ENCODE results near the gene ANKRD42.

Gene ANKRD42

DNA sequence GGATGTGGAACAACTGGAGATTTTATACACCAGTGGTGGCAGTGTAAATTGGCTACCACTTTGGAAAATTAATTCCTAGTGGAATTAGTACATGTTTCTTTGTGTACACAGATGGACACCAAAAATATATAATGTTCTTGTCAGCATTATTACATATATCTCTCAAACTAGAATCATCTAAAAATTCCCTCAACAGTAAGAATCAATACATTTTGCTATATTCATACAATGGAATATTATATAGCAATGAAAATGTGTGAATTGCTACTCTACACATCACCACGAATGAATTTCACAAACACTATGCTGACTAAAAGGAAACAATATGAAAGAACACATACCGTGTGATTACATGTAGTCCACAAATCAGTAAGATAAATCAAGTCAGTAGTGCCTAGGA is 58.8 kb downstream of the ANKRD42 start:
- no peak overlapping the region for H2AK5ac ChIP-seq (ENCODE audit: low read length, severe bottlenecking)
- H3K4me3 ChIP-seq (ENCODE audit: insufficient read depth in 1 of 2, low read depth in 1 of 2, low read length in 2 of 2): no peak overlapping the region
- DNase-seq: no peak
- WGBS: 83% methylated on average over 1 of the region's 2 CpGs
- no peak overlapping the region for H4K91ac ChIP-seq (ENCODE audit: low read length)
- no peak overlapping the region for H2AFZ ChIP-seq (ENCODE audit: low read depth, low read length)
- no peak overlapping the region for H2BK12ac ChIP-seq (ENCODE audit: low read length in 2 of 2)
- peaks cover 0 to 51% of the 10 kb centered on the region in 2 experiments for H3K36me3 ChIP-seq (ENCODE audit: control insufficient read depth in 1 of 2, insufficient read depth in 2 of 2, low read depth in 1 of 2, low read length in 2 of 2)
- H2BK120ac ChIP-seq (ENCODE audit: low read depth, low read length): no peak overlapping the region
- no peak overlapping the region for H4K8ac ChIP-seq (ENCODE audit: low read length)
- no peak overlapping the region for H3K18ac ChIP-seq (ENCODE audit: low read depth in 1 of 2, low read length in 2 of 2)
- no peak overlapping the region for H3K27ac ChIP-seq (ENCODE audit: low read length, poor library complexity, severe bottlenecking)
- H3K9ac ChIP-seq (ENCODE audit: low read length): no peak overlapping the region
- H2BK15ac ChIP-seq (ENCODE audit: low read depth, poor library complexity, severe bottlenecking): no peak overlapping the region
- peaks cover 3% of the 10 kb centered on the region for H3K4me1 ChIP-seq (ENCODE audit: control insufficient read depth, insufficient read depth, low read depth, low read length)
- H3K79me1 ChIP-seq (replicated peaks; ENCODE audit: low read length, poor library complexity, severe bottlenecking): peaks cover 2% of the 10 kb centered on the region
- H3K27me3 ChIP-seq (ENCODE audit: control insufficient read depth in 1 of 2, insufficient read depth in 1 of 2, low read length in 2 of 2): no peaks in the 10 kb centered on the region
- H3K14ac ChIP-seq (ENCODE audit: low read length in 2 of 2): no peak overlapping the region
- H3K23ac ChIP-seq (ENCODE audit: low read length in 2 of 2): no peak overlapping the region
- H2BK5ac ChIP-seq (ENCODE audit: low read depth, low read length, poor library complexity, severe bottlenecking): no peak overlapping the region
- H3K4ac ChIP-seq (ENCODE audit: low read depth in 1 of 2, low read length in 2 of 2): no peak overlapping the region
- H3K4me2 ChIP-seq (ENCODE audit: low read length, poor library complexity, severe bottlenecking): no peak overlapping the region
- H3K9me3 ChIP-seq (ENCODE audit: control insufficient read depth, low read length): no peaks in the 10 kb centered on the region

- Histone ChIP-seq H3K18ac (ENCODE audit: low read depth in 1 of 2, low read length in 2 of 2) (no peak overlapping the region), H2AK5ac (ENCODE audit: low read length, severe bottlenecking) (no peak overlapping the region), H3K4ac (ENCODE audit: low read depth in 1 of 2, low read length in 2 of 2) (no peak overlapping the region), H2AFZ (ENCODE audit: low read depth, low read length) (no peak overlapping the region), H3K27ac (ENCODE audit: low read length, poor library complexity, severe bottlenecking) (no peak overlapping the region), H2BK120ac (ENCODE audit: low read depth, low read length) (no peak overlapping the region), H3K9ac (ENCODE audit: low read length) (no peak overlapping the region), H2BK15ac (ENCODE audit: low read depth, poor library complexity, severe bottlenecking) (no peak overlapping the region), H3K4me3 (ENCODE audit: insufficient read depth in 1 of 2, low read depth in 1 of 2, low read length in 2 of 2) (no peak overlapping the region), H3K23ac (ENCODE audit: low read length in 2 of 2) (no peak overlapping the region), H3K4me1 (ENCODE audit: control insufficient read depth, insufficient read depth, low read depth, low read length) (peaks cover 3% of the 10 kb centered on the region), H3K27me3 (ENCODE audit: control insufficient read depth in 1 of 2, insufficient read depth in 1 of 2, low read length in 2 of 2) (no peaks in the 10 kb centered on the region), H3K36me3 (ENCODE audit: control insufficient read depth in 1 of 2, insufficient read depth in 2 of 2, low read depth in 1 of 2, low read length in 2 of 2) (peaks cover 0 to 48% of the 10 kb centered on the region in 2 experiments), H4K8ac (ENCODE audit: low read length) (no peak overlapping the region), H3K9me3 (ENCODE audit: control insufficient read depth, low read length) (no peaks in the 10 kb centered on the region), H4K91ac (ENCODE audit: low read length) (no peak overlapping the region), H3K4me2 (ENCODE audit: low read length, poor library complexity, severe bottlenecking) (no peak overlapping the region), H2BK12ac (ENCODE audit: low read length in 2 of 2) (peak overlapping the region in 1 of 2 experiments; percentile 31), H2BK5ac (ENCODE audit: low read depth, low read length, poor library complexity, severe bottlenecking) (no peak overlapping the region), H3K79me1 (replicated peaks; ENCODE audit: low read length, poor library complexity, severe bottlenecking) (peaks cover 2% of the 10 kb centered on the region), H3K14ac (ENCODE audit: low read length in 2 of 2) (no peak overlapping the region)
- WGBS: 100% methylated on average over 2 of the region's 2 CpGs
- DNase-seq: no peak
Measured at GRCh38 chr11:83252941-83253340, 59.4 kb downstream of the ANKRD42 start.

GRCh38 chr11:83255366-83255765 is 61.9 kb downstream of the ANKRD42 start:
- Histone ChIP-seq H3K36me3 (ENCODE audit: control insufficient read depth in 1 of 2, insufficient read depth in 2 of 2, low read depth in 1 of 2, low read length in 2 of 2) (peaks cover 4 to 58% of the 10 kb centered on the region in 2 experiments), H3K79me1 (replicated peaks; ENCODE audit: low read length, poor library complexity, severe bottlenecking) (peaks cover 3% of the 10 kb centered on the region), H3K4me3 (ENCODE audit: insufficient read depth in 1 of 2, low read depth in 1 of 2, low read length in 2 of 2) (no peak overlapping the region), H3K27me3 (ENCODE audit: control insufficient read depth in 1 of 2, insufficient read depth in 1 of 2, low read length in 2 of 2) (no peaks in the 10 kb centered on the region), H3K9ac (ENCODE audit: low read length) (no peak overlapping the region), H3K23ac (ENCODE audit: low read length in 2 of 2) (no peak overlapping the region), H3K18ac (ENCODE audit: low read depth in 1 of 2, low read length in 2 of 2) (no peak overlapping the region), H4K8ac (ENCODE audit: low read length) (no peak overlapping the region), H4K91ac (ENCODE audit: low read length) (no peak overlapping the region), H2BK5ac (ENCODE audit: low read depth, low read length, poor library complexity, severe bottlenecking) (no peak overlapping the region), H2BK120ac (ENCODE audit: low read depth, low read length) (no peak overlapping the region), H3K4me2 (ENCODE audit: low read length, poor library complexity, severe bottlenecking) (no peak overlapping the region), H3K9me3 (ENCODE audit: control insufficient read depth, low read length) (no peaks in the 10 kb centered on the region), H2AK5ac (ENCODE audit: low read length, severe bottlenecking) (no peak overlapping the region), H2AFZ (ENCODE audit: low read depth, low read length) (no peak overlapping the region), H3K4ac (ENCODE audit: low read depth in 1 of 2, low read length in 2 of 2) (no peak overlapping the region), H3K14ac (ENCODE audit: low read length in 2 of 2) (no peak overlapping the region), H2BK12ac (ENCODE audit: low read length in 2 of 2) (no peak overlapping the region), H2BK15ac (ENCODE audit: low read depth, poor library complexity, severe bottlenecking) (no peak overlapping the region), H3K4me1 (ENCODE audit: control insufficient read depth, insufficient read depth, low read depth, low read length) (peaks cover 3% of the 10 kb centered on the region), H3K27ac (ENCODE audit: low read length, poor library complexity, severe bottlenecking) (no peak overlapping the region)
- WGBS: 100% methylated on average over 1 of the region's 3 CpGs
- no peak for DNase-seq

DNA sequence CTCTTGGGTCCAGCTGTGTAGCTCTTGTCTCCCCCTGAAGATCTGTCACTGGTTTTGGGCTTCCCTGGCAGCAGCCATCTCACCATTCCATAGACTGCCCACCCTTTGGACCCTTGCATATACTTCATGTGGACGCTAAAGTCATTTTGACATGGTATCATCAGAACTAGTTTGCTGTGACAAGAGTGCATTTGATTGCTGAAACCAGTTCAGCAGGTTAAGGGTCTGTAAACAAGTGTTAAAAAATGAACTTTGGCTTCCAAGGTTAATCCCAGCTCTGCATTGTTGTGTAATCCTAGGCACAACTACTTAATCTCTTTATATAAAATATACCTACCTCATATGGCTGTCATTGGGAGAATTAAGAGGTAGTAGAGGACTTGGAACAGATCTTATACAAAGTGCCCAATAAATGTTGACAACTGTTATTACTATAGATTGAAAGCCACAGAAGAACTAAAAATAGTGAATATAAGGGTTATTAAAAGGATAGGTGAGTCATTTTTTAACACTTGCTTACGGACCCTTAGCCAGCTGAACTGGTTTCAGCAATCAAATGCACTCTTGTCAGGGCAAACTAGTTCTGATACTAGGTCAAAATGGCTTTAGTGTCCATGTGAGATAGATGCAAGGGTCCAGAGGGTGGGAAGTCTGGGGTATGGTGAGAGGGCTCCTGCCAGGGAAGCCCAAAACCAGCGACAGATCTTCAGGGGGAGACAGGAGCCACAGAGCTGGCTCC is 63.3 kb downstream of the ANKRD42 start:
- Histone ChIP-seq H2AFZ (ENCODE audit: low read depth, low read length) (no peak overlapping the region), H3K14ac (ENCODE audit: low read length in 2 of 2) (peak overlapping the region in 1 of 2 experiments; percentile 48), H3K36me3 (ENCODE audit: control insufficient read depth in 1 of 2, insufficient read depth in 2 of 2, low read depth in 1 of 2, low read length in 2 of 2) (peaks cover 4 to 64% of the 10 kb centered on the region in 2 experiments), H3K9me3 (ENCODE audit: control insufficient read depth, low read length) (no peaks in the 10 kb centered on the region), H3K18ac (ENCODE audit: low read depth in 1 of 2, low read length in 2 of 2) (peak overlapping the region in 1 of 2 experiments; percentile 69), H2BK120ac (ENCODE audit: low read depth, low read length) (no peak overlapping the region), H3K4me3 (ENCODE audit: insufficient read depth in 1 of 2, low read depth in 1 of 2, low read length in 2 of 2) (no peak overlapping the region), H2BK5ac (ENCODE audit: low read depth, low read length, poor library complexity, severe bottlenecking) (no peak overlapping the region), H3K27me3 (ENCODE audit: control insufficient read depth in 1 of 2, insufficient read depth in 1 of 2, low read length in 2 of 2) (no peaks in the 10 kb centered on the region), H2AK5ac (ENCODE audit: low read length, severe bottlenecking) (peak overlapping the region; percentile 68), H3K27ac (ENCODE audit: low read length, poor library complexity, severe bottlenecking) (no peak overlapping the region), H3K4me1 (ENCODE audit: control insufficient read depth, insufficient read depth, low read depth, low read length) (peaks cover 3% of the 10 kb centered on the region), H2BK15ac (ENCODE audit: low read depth, poor library complexity, severe bottlenecking) (no peak overlapping the region), H3K79me1 (replicated peaks; ENCODE audit: low read length, poor library complexity, severe bottlenecking) (peaks cover 5% of the 10 kb centered on the region), H4K8ac (ENCODE audit: low read length) (no peak overlapping the region), H3K9ac (ENCODE audit: low read length) (no peak overlapping the region), H3K23ac (ENCODE audit: low read length in 2 of 2) (no peak overlapping the region), H4K91ac (ENCODE audit: low read length) (no peak overlapping the region), H2BK12ac (ENCODE audit: low read length in 2 of 2) (peak overlapping the region in 1 of 2 experiments; percentile 31), H3K4me2 (ENCODE audit: low read length, poor library complexity, severe bottlenecking) (no peak overlapping the region), H3K4ac (ENCODE audit: low read depth in 1 of 2, low read length in 2 of 2) (no peak overlapping the region)
- DNase-seq: no peak
- 67% methylated on average over 3 of the region's 3 CpGs for WGBS
